T-helper 22 cell (primary cell): ENCODE data around the gene ADGRG6.

Experiments used
- DNase-seq: peaks from one replicate; pipeline ENCODE4 v3.0.0-alpha.2; 2020; ENCODE audit warnings: low read depth

ADGRG6 gene

DNA sequence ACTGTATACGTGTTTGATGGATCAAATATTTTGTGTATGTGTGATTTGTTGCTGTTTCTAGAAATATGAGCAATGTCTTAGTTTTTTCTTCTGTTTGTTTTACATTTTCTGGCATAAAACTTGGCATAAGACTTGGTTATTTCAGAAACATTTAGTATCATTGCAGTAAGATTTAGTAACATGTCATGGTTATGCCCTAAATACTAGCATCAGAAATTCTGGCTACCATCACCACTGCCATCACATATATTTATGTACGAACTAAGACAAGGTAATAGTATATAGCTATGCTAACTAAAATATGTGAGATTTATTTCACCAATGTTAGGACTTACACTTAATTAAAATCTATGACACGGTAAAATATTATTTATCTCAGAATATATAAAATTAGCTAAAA is 10.3 kb upstream of the ADGRG6 start:
- no peak for DNase-seq

DNA sequence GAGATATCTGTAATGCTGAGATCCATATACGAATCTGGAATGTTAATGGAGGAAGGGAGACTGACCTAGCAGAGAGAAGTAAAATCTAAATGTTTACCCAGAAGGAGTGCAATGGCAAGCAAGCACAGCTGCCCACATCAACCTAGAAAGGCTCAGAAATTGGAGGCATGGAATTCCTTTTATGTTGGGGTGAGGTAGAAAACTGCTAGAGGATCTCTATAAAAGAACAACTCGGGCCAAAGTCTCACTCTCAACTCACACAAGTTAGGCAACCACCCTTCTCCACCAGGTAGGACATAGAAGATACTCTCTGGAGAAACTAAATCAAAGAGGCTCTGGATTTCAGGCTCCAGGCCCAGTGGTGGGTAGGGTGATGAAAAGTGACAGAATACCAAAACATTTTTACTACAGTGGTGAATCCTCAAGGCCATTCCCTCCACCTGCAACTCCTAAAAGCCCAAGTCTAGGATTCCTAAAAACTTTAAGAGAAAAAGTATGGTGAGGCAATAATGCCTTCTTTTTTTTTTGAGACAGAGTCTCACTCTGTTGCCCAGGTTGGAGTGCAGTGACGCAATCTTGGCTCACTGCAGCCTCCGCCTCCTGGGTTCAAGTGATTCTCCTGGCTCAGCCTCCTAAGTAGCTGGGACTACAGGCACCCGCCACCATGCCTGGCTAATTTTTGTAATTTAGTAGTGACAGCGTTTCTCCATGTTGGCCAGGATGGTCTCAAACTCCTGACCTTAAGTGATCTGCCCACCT is 9.5 kb upstream of the ADGRG6 start:
- no peak for DNase-seq

DNA sequence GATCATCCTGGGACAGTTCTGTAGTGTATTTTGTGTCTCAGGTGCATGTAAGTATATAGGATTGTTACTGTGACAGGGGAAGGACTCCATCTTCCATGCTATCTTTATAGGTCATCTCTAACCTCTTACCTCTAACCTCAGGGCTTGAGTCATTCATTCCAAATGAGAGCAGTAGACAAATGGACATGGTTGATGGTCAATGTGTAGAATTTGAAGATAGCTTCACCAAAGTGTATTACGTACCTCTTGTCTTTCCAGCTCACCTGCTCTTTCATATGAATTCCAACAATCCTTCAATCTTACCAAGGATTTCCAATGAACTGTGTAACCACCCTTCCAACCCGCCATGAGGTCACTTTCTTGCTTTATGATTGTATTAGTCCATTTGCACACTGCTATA is 8.7 kb upstream of the ADGRG6 start:
- DNase-seq = no peak

DNA sequence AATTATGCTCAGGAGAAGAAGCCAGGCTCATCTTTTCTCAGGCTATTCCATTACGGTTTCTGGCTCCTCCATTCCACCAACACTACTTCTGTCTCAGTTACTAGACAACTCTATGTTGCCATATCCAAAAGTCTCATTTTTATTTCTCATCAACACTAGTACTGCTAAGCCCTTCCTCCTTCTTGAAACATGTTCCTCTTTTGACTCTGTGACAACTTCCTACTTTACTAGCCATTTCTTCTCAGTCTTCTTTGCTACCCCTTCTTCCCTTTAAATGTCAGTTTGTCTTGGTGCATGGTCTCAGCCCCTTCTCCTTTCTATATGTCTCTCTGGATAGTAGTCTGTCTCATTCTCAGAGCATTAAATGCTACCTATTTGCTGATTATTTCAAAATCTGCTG is 7.1 kb upstream of the ADGRG6 start:
- DNase-seq = no peak

DNA sequence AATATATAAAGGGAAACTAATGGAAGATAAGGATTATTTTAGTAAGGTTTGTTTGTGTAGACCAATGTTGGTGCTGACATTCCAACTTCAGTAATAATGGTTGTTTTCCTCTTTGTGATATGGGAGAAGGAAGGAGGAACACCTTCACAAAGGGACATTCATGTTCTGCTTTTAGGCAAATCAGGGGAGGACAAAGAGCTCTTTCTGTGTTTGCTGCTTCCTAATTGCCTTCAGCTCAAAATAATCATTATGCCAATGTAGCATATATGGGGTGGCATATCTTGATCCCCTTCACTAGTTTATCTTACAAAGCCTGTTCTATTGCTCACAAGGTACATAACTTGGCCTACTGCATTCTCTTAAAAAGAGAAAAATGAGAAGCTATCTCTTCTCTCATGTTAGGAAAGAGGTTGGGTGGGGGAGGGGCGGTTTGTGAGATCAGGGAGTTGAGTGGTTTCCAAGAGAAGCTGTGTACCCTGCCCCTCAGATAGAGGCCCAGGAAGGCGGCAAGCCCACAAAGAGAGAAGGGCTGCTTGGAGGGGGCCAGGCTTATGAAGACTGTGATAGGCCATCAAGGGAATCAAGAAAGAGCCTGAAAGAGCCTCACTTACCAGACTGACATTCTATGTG is 4.7 kb upstream of the ADGRG6 start:
- DNase-seq = no peak

DNA sequence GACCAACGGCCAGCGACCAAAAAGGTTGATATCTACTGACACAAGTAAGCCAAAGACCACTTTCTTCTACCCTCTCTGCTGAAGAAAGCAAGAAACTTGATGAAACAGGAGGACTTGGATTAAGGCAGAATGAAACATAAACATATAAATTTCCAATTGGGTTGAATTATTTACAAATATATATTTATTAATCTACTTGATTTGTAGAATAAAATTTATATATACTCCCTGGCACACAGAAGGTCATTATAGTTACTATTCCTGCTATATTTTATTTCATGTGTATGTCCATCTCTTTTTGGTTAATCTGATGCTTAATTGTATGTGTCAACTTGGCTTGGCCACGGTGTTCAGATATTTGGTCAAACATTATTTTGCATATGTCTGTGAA is 4.2 kb upstream of the ADGRG6 start:
- no peak for DNase-seq

DNA sequence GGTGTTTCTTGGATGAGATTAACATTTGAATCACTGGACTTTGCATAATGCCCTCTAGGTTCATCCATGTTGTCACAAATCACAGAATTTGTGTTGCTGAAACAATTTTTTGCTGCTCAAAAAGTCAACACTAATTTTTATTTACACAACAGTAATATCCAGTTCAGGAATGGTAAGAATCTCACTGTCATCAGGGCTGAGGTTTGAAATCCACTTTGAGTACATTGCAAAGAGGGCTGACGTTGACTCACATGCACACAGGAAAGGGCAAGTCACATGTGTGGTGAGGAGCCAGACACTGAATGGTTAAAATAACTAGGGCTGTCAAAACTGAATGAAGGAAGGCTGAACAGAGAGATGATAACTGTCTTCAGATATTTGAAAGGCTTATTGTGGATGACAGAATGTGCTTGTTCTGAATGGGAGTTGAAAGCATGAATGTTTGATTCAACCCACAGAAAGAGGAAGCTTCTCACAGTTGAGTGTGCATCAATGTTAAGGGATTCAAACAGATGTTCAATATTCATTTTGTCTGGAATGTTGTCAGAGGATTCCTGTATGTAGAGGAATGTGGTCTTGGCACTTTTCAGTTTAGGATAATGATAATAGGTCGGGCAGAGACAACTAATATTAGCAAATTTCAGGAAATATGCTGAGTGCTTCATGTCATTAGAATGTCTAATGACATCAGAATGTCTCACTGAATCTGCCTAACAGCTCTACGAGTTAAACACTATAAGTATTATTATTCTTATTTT is 3.6 kb upstream of the ADGRG6 start:
- no peak for DNase-seq

DNA sequence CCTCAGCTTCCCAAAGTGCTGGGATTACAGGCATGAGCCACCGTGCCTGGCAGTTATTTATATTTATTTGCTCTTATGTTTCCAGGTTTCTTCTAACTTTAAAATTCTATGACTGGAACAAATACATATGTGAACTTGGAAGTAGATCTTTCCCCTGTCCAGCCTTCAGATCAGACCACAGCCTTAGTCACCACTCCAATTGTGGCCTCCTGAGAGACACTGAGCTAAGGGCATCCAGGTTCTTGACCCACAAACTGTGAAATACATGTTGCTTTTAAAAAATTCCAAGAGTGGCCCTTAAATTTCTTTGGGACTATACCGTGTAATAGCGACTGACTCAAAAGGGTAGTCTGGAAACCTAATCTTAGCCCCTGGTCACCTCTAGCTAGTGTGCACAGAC is 1.5 kb upstream of the ADGRG6 start:
- no peak for DNase-seq

DNA sequence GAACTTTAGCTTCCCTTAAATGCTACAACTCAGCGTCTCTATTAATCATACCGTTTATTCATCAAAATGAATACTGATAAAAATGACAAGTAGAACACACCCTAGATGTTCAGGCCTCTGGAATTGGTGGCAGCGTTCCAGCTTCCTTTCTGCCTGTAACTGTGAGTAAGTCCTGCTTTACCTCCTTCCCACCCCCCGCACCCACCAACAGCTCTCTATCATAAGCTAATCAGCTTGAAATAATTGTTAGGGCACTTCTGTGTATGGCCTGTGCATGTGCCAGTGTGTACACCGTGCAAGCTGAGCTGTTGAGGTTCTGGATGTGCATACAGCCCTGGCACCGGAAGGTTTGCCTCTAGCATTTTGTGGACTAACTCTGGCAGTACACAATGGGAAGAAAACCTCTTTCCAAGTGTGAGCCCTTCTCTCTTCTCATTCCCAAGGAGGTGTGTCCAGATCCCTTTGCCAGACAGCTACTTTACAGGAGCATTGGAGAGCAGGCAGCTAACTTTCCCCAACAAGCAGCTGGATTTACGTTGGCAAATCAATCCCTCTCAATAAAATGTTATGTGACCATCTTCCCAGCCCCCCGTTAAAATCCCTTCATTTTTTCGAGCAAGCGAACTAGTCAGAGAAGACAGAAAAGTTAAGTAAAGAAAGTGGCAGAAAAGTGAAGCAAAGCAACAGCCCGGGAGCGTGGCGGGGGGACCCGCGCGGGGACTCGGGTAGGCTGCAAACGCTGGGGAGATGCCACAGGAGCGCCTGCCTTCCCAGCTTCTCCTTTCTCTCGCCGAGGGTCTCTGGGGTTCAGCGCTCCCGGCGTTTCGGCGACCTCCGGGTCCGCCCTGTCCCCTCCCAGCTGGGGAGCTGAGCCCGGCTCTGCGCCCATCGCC is 803 bp upstream of the ADGRG6 start:
- DNase-seq = no peak

DNA sequence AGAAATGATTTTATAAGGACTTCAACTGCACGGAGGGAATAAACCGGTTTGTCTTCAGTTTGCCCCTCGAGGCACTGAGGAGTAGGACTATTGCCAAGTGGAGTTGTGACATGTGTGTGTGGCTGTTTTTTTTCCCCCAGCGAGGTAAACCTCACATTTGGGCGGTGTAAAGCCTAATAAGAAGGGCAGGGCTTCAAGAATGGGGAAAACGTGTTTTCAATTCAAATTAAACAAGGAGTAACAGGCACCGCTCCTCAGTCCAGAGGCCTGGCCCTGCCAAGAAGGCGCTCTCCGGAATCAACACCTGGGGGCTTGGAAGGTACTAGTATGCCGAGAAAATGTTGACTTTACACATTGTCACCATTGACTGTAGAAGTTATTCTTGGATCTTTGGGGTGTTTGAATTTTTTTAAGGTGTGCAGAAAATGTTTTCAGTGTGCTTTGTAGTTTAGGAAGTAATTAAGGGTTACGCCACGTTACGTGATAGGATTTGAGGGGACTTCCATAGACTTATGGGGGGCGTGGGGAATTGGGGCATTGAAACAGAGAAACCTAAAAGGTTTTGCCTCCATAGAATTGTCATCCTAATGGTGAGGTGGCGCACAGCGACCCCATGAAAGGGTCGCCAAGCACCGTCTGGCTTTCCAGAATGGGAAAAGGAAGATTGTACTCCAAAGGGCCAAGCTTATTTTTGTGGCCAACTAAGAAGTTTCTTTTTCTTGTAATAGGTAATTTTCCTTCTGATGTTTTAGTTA is 791 bp downstream of the ADGRG6 start:
- DNase-seq = no peak

DNA sequence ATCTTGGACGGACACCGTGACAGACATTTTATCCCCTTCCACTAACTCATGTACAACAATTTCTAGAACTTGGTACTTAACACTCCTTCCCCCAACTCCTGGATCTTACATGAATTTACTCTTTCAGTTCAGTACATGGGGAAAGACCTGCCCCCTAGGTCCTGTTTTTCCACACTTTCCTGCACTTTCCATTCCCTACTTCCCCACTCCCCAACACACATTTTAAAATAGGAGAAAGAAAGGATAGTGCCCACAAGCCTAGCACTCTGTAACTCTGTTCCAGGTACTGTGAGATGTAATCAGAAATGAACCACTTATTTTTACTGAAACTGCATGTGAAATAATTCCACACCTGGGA is 1.3 kb downstream of the ADGRG6 start:
- no peak for DNase-seq

DNA sequence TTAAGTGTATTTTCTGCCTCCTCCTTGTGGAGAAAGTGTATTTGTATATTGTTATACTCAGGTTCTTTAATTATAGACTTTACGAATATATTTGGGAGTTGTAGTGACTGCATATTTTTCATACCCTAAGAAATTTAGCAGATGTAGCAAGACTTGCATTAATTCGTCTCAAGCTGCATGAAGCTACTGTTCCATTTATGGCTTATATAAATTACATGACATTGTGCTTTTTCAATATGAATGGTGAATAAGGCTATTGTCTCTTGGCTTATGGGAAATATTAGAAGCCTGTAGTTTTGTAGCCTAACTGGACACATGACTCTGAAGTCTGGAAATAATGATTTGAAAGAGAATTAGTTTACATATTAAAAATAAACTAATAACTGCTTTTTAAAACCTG is 2.4 kb downstream of the ADGRG6 start:
- DNase-seq = no peak

DNA sequence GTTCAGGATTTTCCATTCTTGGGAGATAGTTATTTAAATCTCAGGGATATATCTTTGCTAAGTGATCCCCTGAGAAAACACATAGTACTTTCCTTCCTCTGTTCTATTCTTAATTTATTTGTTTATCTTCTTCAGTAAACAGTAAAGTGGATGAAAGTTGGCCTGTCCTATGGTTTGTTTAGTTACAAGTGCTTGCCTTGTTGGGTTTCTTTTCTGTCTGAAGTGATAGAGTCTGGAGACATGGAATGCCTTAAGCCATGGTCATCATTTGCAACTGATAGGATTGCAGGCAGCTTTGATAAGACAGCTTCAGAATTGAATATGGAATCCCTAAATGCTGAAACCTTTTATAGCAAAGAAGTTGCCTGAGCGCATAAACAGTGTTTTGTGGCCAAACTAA is 4.9 kb downstream of the ADGRG6 start:
- no peak for DNase-seq

DNA sequence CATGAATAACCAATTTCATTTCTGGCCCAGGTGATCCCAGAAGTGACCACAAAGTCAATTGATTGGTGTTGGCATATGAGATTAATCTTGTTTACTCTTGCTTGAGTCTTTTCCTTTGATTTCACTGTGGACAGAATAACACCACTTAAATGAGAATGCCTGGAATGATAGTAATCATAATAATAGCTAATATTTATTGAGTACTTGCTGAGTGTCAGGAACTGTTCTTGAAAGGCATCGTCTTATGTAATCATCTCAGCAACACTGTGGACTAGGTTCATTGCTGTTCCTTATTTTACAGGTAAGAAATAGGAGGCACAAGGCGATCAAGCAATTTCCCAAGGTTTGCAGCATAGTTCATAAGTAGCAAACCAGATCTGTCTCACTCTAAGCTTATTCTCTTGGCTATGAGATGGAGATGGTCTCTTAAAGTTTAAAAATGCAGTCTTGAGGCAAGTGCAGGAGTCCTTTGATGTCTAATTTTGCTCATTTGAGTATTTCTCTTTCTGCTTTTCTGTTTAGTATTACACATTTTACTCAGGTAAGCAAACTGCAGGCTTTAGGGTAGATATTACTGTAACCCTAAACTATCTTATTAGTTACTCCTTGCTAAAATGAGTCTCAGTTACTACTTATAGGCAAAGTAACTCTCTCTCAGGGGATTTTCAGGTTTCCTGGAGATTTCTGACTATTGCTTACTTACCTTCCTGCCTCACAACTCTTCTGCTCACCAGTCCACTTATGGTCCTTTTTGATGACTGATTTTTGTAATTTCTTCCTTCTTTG is 6.3 kb downstream of the ADGRG6 start:
- DNase-seq = no peak

DNA sequence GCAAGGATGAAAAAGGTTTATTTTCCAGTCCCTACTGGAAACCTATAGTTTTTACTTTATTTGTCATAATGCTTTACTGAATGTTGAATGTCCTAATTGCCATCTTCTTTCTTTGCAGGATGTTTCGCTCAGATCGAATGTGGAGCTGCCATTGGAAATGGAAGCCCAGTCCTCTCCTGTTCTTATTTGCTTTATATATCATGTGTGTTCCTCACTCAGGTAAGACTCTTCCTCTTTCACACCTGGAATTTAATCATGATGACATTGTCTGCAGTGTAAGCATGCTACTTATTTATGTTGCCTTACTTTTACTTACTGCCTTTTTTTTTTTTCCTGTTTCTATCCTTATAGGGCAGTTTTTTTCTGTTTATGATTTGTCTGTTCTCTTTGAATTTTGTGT is 7.6 kb downstream of the ADGRG6 start:
- DNase-seq = no peak

DNA sequence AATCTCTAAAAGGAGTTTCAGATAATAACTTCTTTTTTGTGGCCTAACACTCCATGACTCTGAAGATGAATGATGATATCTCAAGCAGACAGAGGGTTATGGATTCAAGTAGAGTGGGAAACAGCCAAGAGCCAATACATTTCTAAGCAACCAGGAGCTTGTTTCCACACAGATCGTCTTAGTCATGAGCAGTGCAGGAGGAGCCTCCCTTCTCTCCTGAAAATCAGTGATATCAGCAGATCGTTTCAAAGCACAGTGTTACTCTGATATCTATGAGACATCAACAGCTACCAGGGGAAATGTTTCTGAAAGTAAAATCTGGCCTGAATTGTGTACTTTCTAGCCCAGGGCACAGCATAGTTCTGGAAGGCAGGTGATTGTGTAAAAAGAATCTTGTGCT is 11.5 kb downstream of the ADGRG6 start:
- no peak for DNase-seq

DNA sequence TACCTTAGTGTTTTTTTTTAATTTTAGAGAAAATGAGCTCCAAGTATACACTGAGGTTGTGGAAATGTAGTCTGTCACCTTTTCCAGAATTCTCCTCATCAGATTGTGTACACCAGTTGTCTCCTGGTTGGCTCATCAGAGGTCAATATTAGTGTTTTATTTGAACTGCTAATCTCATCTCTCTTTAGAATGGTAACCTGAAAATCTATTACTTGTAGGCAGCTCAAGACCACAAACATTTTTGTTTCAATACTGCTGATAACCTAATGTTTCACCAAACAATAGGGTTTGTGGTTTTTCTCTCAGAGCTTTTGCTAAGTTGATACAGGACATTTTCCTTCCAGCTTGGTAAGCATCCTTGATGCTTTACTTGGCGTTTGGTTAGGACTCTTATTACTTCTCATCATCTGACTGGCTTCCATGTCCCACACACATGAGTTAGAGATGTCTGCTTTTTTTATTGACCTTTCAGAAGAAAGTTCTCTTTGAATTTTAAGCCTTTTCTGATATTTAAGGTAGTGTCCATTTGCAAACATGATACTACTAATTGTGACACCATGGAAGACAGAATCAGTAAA is 15.1 kb downstream of the ADGRG6 start:
- DNase-seq = no peak

DNA sequence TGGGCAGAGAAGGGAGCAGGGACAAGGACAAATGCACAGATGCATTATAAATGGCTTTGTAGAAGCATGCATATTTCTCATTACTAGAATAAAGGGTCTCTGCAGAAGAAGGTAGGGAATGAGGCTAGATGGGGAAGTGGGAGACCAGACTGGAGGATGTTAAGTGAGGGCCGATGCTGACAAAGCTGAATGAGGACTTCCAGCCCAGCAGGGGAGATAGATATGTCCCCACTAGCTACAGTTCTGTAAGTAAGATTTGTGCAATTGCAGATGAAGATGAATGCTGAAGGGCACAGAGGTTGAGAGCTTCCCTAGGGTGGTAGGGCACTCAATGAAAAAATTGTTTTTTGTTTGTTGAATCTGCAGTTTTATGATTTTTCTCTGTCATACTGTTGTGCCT is 16.9 kb downstream of the ADGRG6 start:
- DNase-seq = no peak

DNA sequence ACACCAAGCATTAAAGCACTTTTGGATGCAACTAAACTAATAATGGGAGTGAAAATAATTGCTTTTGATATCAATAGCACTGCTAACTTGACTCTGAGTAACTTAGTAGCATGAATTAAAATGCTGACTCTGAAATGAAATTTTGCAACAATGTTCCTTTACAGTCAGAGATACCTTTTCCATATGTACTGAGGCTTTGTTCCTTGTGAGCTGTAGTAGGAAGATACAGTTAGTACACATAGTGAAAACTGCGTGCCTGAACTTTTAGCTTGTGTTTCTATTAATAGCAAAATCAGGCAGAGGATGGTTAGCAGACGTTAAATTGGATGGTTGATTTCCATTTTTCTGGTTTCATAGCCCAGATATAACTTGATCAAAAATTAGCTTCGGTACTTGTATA is 18.6 kb downstream of the ADGRG6 start:
- no peak for DNase-seq

DNA sequence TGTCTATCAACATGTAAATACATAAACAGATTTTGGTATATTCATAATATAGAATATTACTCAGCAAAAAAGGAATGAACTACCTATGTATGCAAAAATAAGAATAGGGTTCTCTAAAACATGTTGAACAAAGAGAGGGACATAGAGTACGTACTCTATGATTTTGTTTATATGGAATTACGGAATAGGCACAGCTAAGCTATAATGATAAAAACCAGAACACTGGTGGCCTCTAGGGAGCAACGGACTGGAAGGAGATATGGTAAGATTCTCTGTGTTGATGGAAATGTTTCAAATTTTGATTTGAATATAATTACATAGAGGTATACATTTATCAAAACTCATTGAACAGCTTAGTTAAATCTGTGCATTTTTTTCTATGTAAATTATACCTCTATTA is 19.6 kb downstream of the ADGRG6 start:
- no peak for DNase-seq

DNA sequence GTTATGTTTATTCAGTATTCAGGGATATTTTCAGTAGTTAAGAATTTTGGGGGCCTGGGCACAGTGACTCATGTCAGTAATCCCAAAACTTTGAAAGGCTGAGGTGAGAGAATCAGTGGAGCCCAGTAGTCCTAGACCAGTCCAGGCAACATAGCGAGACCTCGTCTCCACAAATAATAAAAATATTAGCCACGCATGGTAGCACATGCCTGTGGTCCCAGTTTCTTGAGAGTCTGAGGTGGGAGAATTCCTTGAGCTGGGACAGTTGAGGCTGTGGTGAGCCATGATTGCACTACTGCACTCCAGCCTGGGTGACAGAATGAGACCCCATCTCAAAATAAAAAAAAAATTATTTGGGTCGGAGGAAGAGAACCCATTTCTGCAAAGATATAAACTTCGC is 20.3 kb downstream of the ADGRG6 start:
- no peak for DNase-seq
